Measurements from ENCODE around the gene PACRGL.
"Not testable (repeated sequence)": the region's sequence is repeated elsewhere in the genome, so short reads cannot be mapped to it uniquely, and the experiment has no call there.

Gene PACRGL

GRCh38 chr4:20746000-20746399 is 45.7 kb downstream of the PACRGL start:
- not testable (repeated sequence) for H3K4me2 ChIP-seq (ENCODE audit: low read length); H3K36me3 ChIP-seq (ENCODE audit: control insufficient read depth in 1 of 2, insufficient read depth in 2 of 2, low read length in 2 of 2); H3K4me1 ChIP-seq (ENCODE audit: control insufficient read depth in 1 of 2, insufficient read depth in 2 of 2, low read length in 2 of 2); H2AK5ac ChIP-seq (ENCODE audit: low read length); H2BK5ac ChIP-seq (ENCODE audit: low read depth, low read length, poor library complexity); H3K27ac ChIP-seq (ENCODE audit: low read depth, low read length); H3K79me1 ChIP-seq (ENCODE audit: low read length); H3K18ac ChIP-seq (ENCODE audit: low read length); H3K4ac ChIP-seq (ENCODE audit: low read depth, low read length); H3K9ac ChIP-seq (ENCODE audit: low read length); H3K14ac ChIP-seq (ENCODE audit: low read length); H3K9me3 ChIP-seq (ENCODE audit: insufficient read depth, low read depth, low read length); H2BK12ac ChIP-seq (ENCODE audit: low read length); H4K12ac ChIP-seq (ENCODE audit: low read depth, low read length); H3K79me2 ChIP-seq (ENCODE audit: control insufficient read depth, insufficient read depth, low read length, poor library complexity); H3K23ac ChIP-seq (ENCODE audit: low read length); H2AFZ ChIP-seq (ENCODE audit: insufficient read depth, low read length, poor library complexity); H4K91ac ChIP-seq (ENCODE audit: low read depth, low read length); H2BK120ac ChIP-seq (ENCODE audit: insufficient read depth, low read length, poor library complexity); H3K27me3 ChIP-seq (ENCODE audit: insufficient read depth, low read length); H3K4me3 ChIP-seq (ENCODE audit: low read depth, low read length); H4K8ac ChIP-seq (ENCODE audit: low read depth, low read length); DNase-seq
- no CpG with 5 or more reads among the region's 4 CpGs for WGBS (ENCODE audit: extremely low coverage, insufficient coverage, insufficient read length)

GRCh38 chr4:20752641-20753040 is 52.4 kb downstream of the PACRGL start:
- no CpG with 5 or more reads among the region's 3 CpGs for WGBS (ENCODE audit: extremely low coverage, insufficient coverage, insufficient read length)

GRCh38 chr4:20754036-20754435 is 53.8 kb downstream of the PACRGL start:
- H3K4me1 ChIP-seq (ENCODE audit: control insufficient read depth in 1 of 2, insufficient read depth in 2 of 2, low read length in 2 of 2) = no peaks in the 10 kb centered on the region
- H3K4me3 ChIP-seq (ENCODE audit: low read depth, low read length) = no peak overlapping the region
- no peak overlapping the region for H2BK12ac ChIP-seq (ENCODE audit: low read length)
- no peak overlapping the region for H2BK5ac ChIP-seq (ENCODE audit: low read depth, low read length, poor library complexity)
- no peak overlapping the region for H4K91ac ChIP-seq (ENCODE audit: low read depth, low read length)
- H2AFZ ChIP-seq (ENCODE audit: insufficient read depth, low read length, poor library complexity) = no peak overlapping the region
- no peaks in the 10 kb centered on the region for H3K79me2 ChIP-seq (ENCODE audit: control insufficient read depth, insufficient read depth, low read length, poor library complexity)
- H2BK120ac ChIP-seq (ENCODE audit: insufficient read depth, low read length, poor library complexity) = no peak overlapping the region
- no peak overlapping the region for H3K23ac ChIP-seq (ENCODE audit: low read length)
- H4K8ac ChIP-seq (ENCODE audit: low read depth, low read length) = no peak overlapping the region
- no peak overlapping the region for H3K14ac ChIP-seq (ENCODE audit: low read length)
- H3K18ac ChIP-seq (ENCODE audit: low read length) = no peak overlapping the region
- H3K4me2 ChIP-seq (ENCODE audit: low read length) = no peak overlapping the region
- WGBS (ENCODE audit: extremely low coverage, insufficient coverage, insufficient read length) = no CpG with 5 or more reads among the region's 1 CpG
- H3K4ac ChIP-seq (ENCODE audit: low read depth, low read length) = no peak overlapping the region
- no peaks in the 10 kb centered on the region for H3K9me3 ChIP-seq (ENCODE audit: insufficient read depth, low read depth, low read length)
- H3K9ac ChIP-seq (ENCODE audit: low read length) = no peak overlapping the region
- H3K27me3 ChIP-seq (ENCODE audit: insufficient read depth, low read length) = no peaks in the 10 kb centered on the region
- DNase-seq = no peak
- no peaks in the 10 kb centered on the region for H3K36me3 ChIP-seq (ENCODE audit: control insufficient read depth in 1 of 2, insufficient read depth in 2 of 2, low read length in 2 of 2)
- H4K12ac ChIP-seq (ENCODE audit: low read depth, low read length) = no peak overlapping the region
- no peak overlapping the region for H2AK5ac ChIP-seq (ENCODE audit: low read length)
- H3K79me1 ChIP-seq (ENCODE audit: low read length) = no peaks in the 10 kb centered on the region
- H3K27ac ChIP-seq (ENCODE audit: low read depth, low read length) = no peak overlapping the region

More at GRCh38 chr4:20752641-20753040, 52.4 kb downstream of the PACRGL start:
- no peak overlapping the region for H2BK120ac ChIP-seq (ENCODE audit: insufficient read depth, low read length, poor library complexity)
- no peak overlapping the region for H3K9ac ChIP-seq (ENCODE audit: low read length)
- no peak overlapping the region for H3K14ac ChIP-seq (ENCODE audit: low read length)
- H3K23ac ChIP-seq (ENCODE audit: low read length) = no peak overlapping the region
- no peak overlapping the region for H3K4me2 ChIP-seq (ENCODE audit: low read length)
- no peak for DNase-seq
- H4K91ac ChIP-seq (ENCODE audit: low read depth, low read length) = no peak overlapping the region
- no peak overlapping the region for H3K18ac ChIP-seq (ENCODE audit: low read length)
- H3K36me3 ChIP-seq (ENCODE audit: control insufficient read depth in 1 of 2, insufficient read depth in 2 of 2, low read length in 2 of 2) = no peaks in the 10 kb centered on the region
- H3K27me3 ChIP-seq (ENCODE audit: insufficient read depth, low read length) = no peaks in the 10 kb centered on the region
- no peak overlapping the region for H4K12ac ChIP-seq (ENCODE audit: low read depth, low read length)
- no peak overlapping the region for H2BK5ac ChIP-seq (ENCODE audit: low read depth, low read length, poor library complexity)
- H3K9me3 ChIP-seq (ENCODE audit: insufficient read depth, low read depth, low read length) = no peaks in the 10 kb centered on the region
- H3K79me2 ChIP-seq (ENCODE audit: control insufficient read depth, insufficient read depth, low read length, poor library complexity) = no peaks in the 10 kb centered on the region
- H3K27ac ChIP-seq (ENCODE audit: low read depth, low read length) = no peak overlapping the region
- no peaks in the 10 kb centered on the region for H3K79me1 ChIP-seq (ENCODE audit: low read length)
- no peaks in the 10 kb centered on the region for H3K4me1 ChIP-seq (ENCODE audit: control insufficient read depth in 1 of 2, insufficient read depth in 2 of 2, low read length in 2 of 2)
- H3K4ac ChIP-seq (ENCODE audit: low read depth, low read length) = no peak overlapping the region
- no peak overlapping the region for H3K4me3 ChIP-seq (ENCODE audit: low read depth, low read length)
- no peak overlapping the region for H2AFZ ChIP-seq (ENCODE audit: insufficient read depth, low read length, poor library complexity)
- H2BK12ac ChIP-seq (ENCODE audit: low read length) = no peak overlapping the region
- no peak overlapping the region for H2AK5ac ChIP-seq (ENCODE audit: low read length)
- no peak overlapping the region for H4K8ac ChIP-seq (ENCODE audit: low read depth, low read length)

- Histone ChIP-seq H3K36me3 (ENCODE audit: control insufficient read depth in 1 of 2, insufficient read depth in 2 of 2, low read length in 2 of 2) (no peaks in the 10 kb centered on the region), H3K27ac (ENCODE audit: low read depth, low read length) (no peak overlapping the region), H2BK12ac (ENCODE audit: low read length) (no peak overlapping the region), H3K4me2 (ENCODE audit: low read length) (no peak overlapping the region), H3K14ac (ENCODE audit: low read length) (no peak overlapping the region), H3K4me1 (ENCODE audit: control insufficient read depth in 1 of 2, insufficient read depth in 2 of 2, low read length in 2 of 2) (no peaks in the 10 kb centered on the region), H4K12ac (ENCODE audit: low read depth, low read length) (no peak overlapping the region), H3K9ac (ENCODE audit: low read length) (no peak overlapping the region), H4K91ac (ENCODE audit: low read depth, low read length) (no peak overlapping the region), H2AK5ac (ENCODE audit: low read length) (no peak overlapping the region), H3K4ac (ENCODE audit: low read depth, low read length) (no peak overlapping the region), H4K8ac (ENCODE audit: low read depth, low read length) (no peak overlapping the region), H3K79me1 (ENCODE audit: low read length) (no peaks in the 10 kb centered on the region), H3K23ac (ENCODE audit: low read length) (no peak overlapping the region), H3K9me3 (ENCODE audit: insufficient read depth, low read depth, low read length) (no peaks in the 10 kb centered on the region), H2BK120ac (ENCODE audit: insufficient read depth, low read length, poor library complexity) (no peak overlapping the region), H2AFZ (ENCODE audit: insufficient read depth, low read length, poor library complexity) (no peak overlapping the region), H2BK5ac (ENCODE audit: low read depth, low read length, poor library complexity) (no peak overlapping the region), H3K79me2 (ENCODE audit: control insufficient read depth, insufficient read depth, low read length, poor library complexity) (no peaks in the 10 kb centered on the region), H3K27me3 (ENCODE audit: insufficient read depth, low read length) (no peaks in the 10 kb centered on the region), H3K18ac (ENCODE audit: low read length) (no peak overlapping the region), H3K4me3 (ENCODE audit: low read depth, low read length) (no peak overlapping the region)
- no peak for DNase-seq
- WGBS (ENCODE audit: extremely low coverage, insufficient coverage, insufficient read length) = no CpG with 5 or more reads among the region's 2 CpGs
Measured at GRCh38 chr4:20760053-20760452, 59.8 kb downstream of the PACRGL start.
